Neuronal stem cell (in vitro differentiated cells): Measurements from ENCODE around the gene PIK3R2. TPM values are rescaled to one million over a fixed set of nuclear protein-coding genes. Genes with fewer than 3 reads are reported as not detected.
"Not testable (repeated sequence)": the region's sequence is repeated elsewhere in the genome, so short reads cannot be mapped to it uniquely, and the experiment has no call there.

Experiments
- DNase-seq: peaks from one replicate; pipeline ENCODE4 v3.0.0-alpha.2; 2013; ENCODE audit warnings: low spot score
- H2AFZ ChIP-seq: one replicate; pipeline ENCODE4 v1.6.1; 2013; ENCODE audit warnings: mild to moderate bottlenecking, low read length, inconsistent platforms
- H2AK5ac ChIP-seq: 2 replicates; pipeline ENCODE4 v1.6.1; 2013; ENCODE audit warnings: low read depth, mild to moderate bottlenecking, inconsistent platforms, low read length, moderate library complexity, mixed read lengths
- H2BK120ac ChIP-seq: 2 replicates; pipeline ENCODE4 v1.6.1; 2013; ENCODE audit warnings: low read depth, mild to moderate bottlenecking, inconsistent platforms, low read length, moderate library complexity, mixed read lengths
- H2BK12ac ChIP-seq: one replicate; pipeline ENCODE4 v1.6.1; 2013; ENCODE audit warnings: low read length, inconsistent platforms
- H2BK15ac ChIP-seq: 2 replicates; pipeline ENCODE4 v1.6.1; 2013; ENCODE audit warnings: mild to moderate bottlenecking, low read length, inconsistent platforms, mixed read lengths
- H2BK5ac ChIP-seq: one replicate; pipeline ENCODE4 v1.6.1; 2013; ENCODE audit warnings: inconsistent platforms, mild to moderate bottlenecking, low read length, moderate library complexity
- H3K14ac ChIP-seq: one replicate; pipeline ENCODE4 v1.6.1; 2013; ENCODE audit warnings: low read length, inconsistent platforms
- H3K18ac ChIP-seq: 2 replicates; pipeline ENCODE4 v1.6.1; 2013; ENCODE audit warnings: low read length, inconsistent platforms
- H3K23ac ChIP-seq: 2 replicates; pipeline ENCODE4 v1.6.1; 2013; ENCODE audit warnings: low read depth, mild to moderate bottlenecking, mixed read lengths, low read length, inconsistent platforms; ENCODE audit not compliant: poor library complexity
- H3K27ac ChIP-seq: replicated peaks from 3 replicates; pipeline ENCODE4 v1.5.1; 2013; ENCODE audit warnings: low read length, inconsistent platforms
- H3K27me3 ChIP-seq, 3 experiments: 2 replicates each; pipeline ENCODE4 v1.6.1; 2013; ENCODE audit warnings: low read length in 3 of 3, mild to moderate bottlenecking in 2 of 3, inconsistent platforms in 1 of 3, low read depth in 1 of 3, mixed read lengths in 1 of 3, moderate library complexity in 1 of 3; ENCODE audit not compliant: control insufficient read depth in 3 of 3, insufficient read depth in 3 of 3
- H3K36me3 ChIP-seq, 2 donors: replicated peaks in 1 of 2; 2 replicates each; pipeline ENCODE4 v1.6.1; 2013; ENCODE audit warnings: low read length in 2 of 2; ENCODE audit not compliant: control insufficient read depth in 2 of 2, insufficient read depth in 2 of 2
- H3K4ac ChIP-seq: 2 replicates; pipeline ENCODE4 v1.6.1; 2013; ENCODE audit warnings: inconsistent platforms, mild to moderate bottlenecking, low read length, moderate library complexity
- H3K4me1 ChIP-seq, 2 donors: 1 replicate in 1 of 2; 2 replicates in 1 of 2; pipeline ENCODE4 v1.6.1; 2013; ENCODE audit warnings: low read length in 2 of 2, low read depth in 1 of 2; ENCODE audit not compliant: control insufficient read depth in 2 of 2, insufficient read depth in 1 of 2
- H3K4me2 ChIP-seq: one replicate; pipeline ENCODE4 v1.6.1; 2013; ENCODE audit warnings: mild to moderate bottlenecking, low read length, inconsistent platforms; ENCODE audit not compliant: insufficient read depth, poor library complexity, severe bottlenecking
- H3K4me3 ChIP-seq, 2 donors: 2 replicates each; pipeline ENCODE4 v1.5.1; 2013; ENCODE audit warnings: low read length in 2 of 2, mild to moderate bottlenecking in 2 of 2, inconsistent platforms in 1 of 2, moderate library complexity in 1 of 2
- H3K79me1 ChIP-seq: one replicate; pipeline ENCODE4 v1.6.1; 2013; ENCODE audit warnings: low read depth, mild to moderate bottlenecking, inconsistent platforms, low read length, moderate library complexity
- H3K9ac ChIP-seq: one replicate; pipeline ENCODE4 v1.6.1; 2013; ENCODE audit warnings: mild to moderate bottlenecking, low read depth, low read length, inconsistent platforms; ENCODE audit not compliant: poor library complexity
- H3K9me3 ChIP-seq, 2 donors: replicated peaks in 1 of 2; 2 replicates each; pipeline versions ENCODE3 to v1.6.1; 2013; ENCODE audit warnings: low read length in 2 of 2, mild to moderate bottlenecking in 2 of 2, inconsistent platforms in 1 of 2, low read depth in 1 of 2, mixed read lengths in 1 of 2, moderate library complexity in 1 of 2; ENCODE audit not compliant: control insufficient read depth in 2 of 2, insufficient read depth in 1 of 2
- H4K8ac ChIP-seq: one replicate; pipeline ENCODE4 v1.6.1; 2013; ENCODE audit warnings: low read depth, mild to moderate bottlenecking, inconsistent platforms, low read length, moderate library complexity
- H4K91ac ChIP-seq: one replicate; pipeline ENCODE4 v1.6.1; 2013; ENCODE audit warnings: low read length, low read depth, mild to moderate bottlenecking, inconsistent platforms; ENCODE audit not compliant: poor library complexity
- WGBS, 2 donors: extraction: QIAGEN DNeasy Blood & Tissue Kit; methylation state at CpG; one replicate each; pipeline ENCODE4 v1.1.7; 2013; ENCODE audit warnings: missing lambda C conversion rate in 2 of 2, mixed read lengths in 1 of 2; ENCODE audit not compliant: insufficient read length in 2 of 2, insufficient replicate concordance in 1 of 2; ENCODE audit errors: extremely low coverage in 2 of 2; 5-methylcytosine and 5-hydroxymethylcytosine counted together
- polyA plus RNA-seq, 2 experiments: library from polyadenylated mRNA; stranded (reverse); fragments of 200-250 nt; gene quantifications; one replicate each; pipeline ENCODE4 v1.2.3, GENCODE V29; 2013

The PIK3R2 gene
- polyA plus RNA-seq (2013, experiment 1 of 2), result 52.3 TPM
- polyA plus RNA-seq (2013, experiment 2 of 2), result 51.8 TPM

DNA sequence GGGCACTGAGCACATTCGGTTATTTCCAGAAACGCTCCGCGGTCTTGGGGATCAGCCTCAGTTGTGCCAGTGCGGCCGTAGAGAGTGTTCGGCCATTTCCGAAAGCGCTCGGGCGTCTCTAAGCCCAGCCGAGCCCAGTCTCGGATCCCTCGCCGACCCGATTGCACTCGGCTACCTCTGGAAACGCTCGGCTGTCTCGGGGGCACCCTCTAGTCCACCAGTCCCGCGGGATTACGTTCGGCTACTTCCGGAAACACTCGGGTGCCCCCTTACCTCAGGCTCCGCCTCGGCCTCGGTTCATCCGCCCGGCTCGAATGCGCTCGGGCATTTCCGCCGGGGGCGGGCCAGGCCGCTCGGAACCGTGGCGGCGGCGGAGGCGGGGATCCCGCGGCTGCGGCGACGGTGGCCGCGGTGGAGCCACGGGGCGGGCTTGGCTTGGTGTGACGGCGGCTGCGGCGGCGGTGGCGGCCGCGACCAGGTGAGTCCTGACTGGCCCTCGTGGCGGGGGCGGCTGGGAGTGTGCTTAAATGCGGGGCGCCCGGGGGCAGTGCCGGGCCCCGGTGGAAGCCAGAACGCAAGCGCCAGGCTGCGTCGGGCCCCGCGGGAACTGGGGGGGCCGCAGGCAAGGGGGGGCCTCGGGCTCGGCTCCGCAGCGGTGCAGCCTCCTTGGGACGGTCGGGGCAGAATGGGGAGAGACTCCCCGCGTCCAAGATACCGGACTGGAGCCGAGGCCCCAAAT lies at the start of gene PIK3R2:
Gene PIK3R2, plus strand, starts transcription at position 347 of the 739 bp plus-strand sequence. CDS start 2,717 bp downstream, outside the sequence.
- Histone ChIP-seq H3K27me3 (no peaks in the 10 kb centered on the region), H2AK5ac (peak within 1 kb of the TSS; percentile 88), H3K14ac (peak within 1 kb of the TSS; percentile 87), H3K9me3 (no peaks in the 10 kb centered on the region), H3K79me1 (peaks cover 10% of the 10 kb centered on the region), H2BK120ac (peak within 1 kb of the TSS; percentile 68), H3K27ac (peak within 1 kb of the TSS; percentile 100), H3K4me3 (peak within 1 kb of the TSS; percentile 96), H3K4me2 (peak within 1 kb of the TSS; percentile 95), H2BK12ac (peak within 1 kb of the TSS; percentile 5), H3K9ac (peak within 1 kb of the TSS; percentile 97), H2BK5ac (peak within 1 kb of the TSS; percentile 90), H3K36me3 (peaks cover 18 to 26% of the 10 kb centered on the region in 2 donors), H3K4ac (peak within 1 kb of the TSS; percentile 91), H3K18ac (peak within 1 kb of the TSS; percentile 99), H2AFZ (peak within 1 kb of the TSS; percentile 93), H3K4me1 (peaks cover 10 to 17% of the 10 kb centered on the region in 2 donors), H3K23ac (peak within 1 kb of the TSS; percentile 98), H4K91ac (no peak within 1 kb of the TSS), H2BK15ac (peak within 1 kb of the TSS; percentile 93), H4K8ac (peak within 1 kb of the TSS; percentile 32)
- peak; percentile 100 for DNase-seq
- no CpG with 5 or more reads among the region's 86 CpGs for WGBS, 2 donors

GRCh38 chr19:18104793-18105131 lies 48.2 kb upstream of the PIK3R2 start:
- no peak overlapping the region for H4K8ac ChIP-seq
- peak overlapping the region; percentile 42 to 74 for H3K4me3 ChIP-seq
- no peak for DNase-seq
- no peaks in the 10 kb centered on the region for H3K79me1 ChIP-seq
- peaks cover 6 to 11% of the 10 kb centered on the region in 2 donors for H3K4me1 ChIP-seq
- H4K91ac ChIP-seq, result no peak overlapping the region
- H3K14ac ChIP-seq, result no peak overlapping the region
- no CpG with 5 or more reads among the region's 5 CpGs for WGBS, 2 donors
- H2AFZ ChIP-seq, result peak overlapping the region; percentile 90
- H3K36me3 ChIP-seq, result no peaks in the 10 kb centered on the region
- H2BK12ac ChIP-seq, result no peak overlapping the region
- no peak overlapping the region for H3K4ac ChIP-seq
- no peaks in the 10 kb centered on the region for H3K9me3 ChIP-seq
- H3K27ac ChIP-seq, result no peak overlapping the region
- peak overlapping the region; percentile 60 for H3K4me2 ChIP-seq
- no peak overlapping the region for H2BK5ac ChIP-seq
- no peak overlapping the region for H2AK5ac ChIP-seq
- H3K23ac ChIP-seq, result no peak overlapping the region
- no peak overlapping the region for H2BK15ac ChIP-seq
- peaks cover 0 to 14% (median 13%) of the 10 kb centered on the region in 3 experiments for H3K27me3 ChIP-seq
- no peak overlapping the region for H3K9ac ChIP-seq
- H3K18ac ChIP-seq, result peak overlapping the region; percentile 13
- H2BK120ac ChIP-seq, result no peak overlapping the region

- H3K4me2 ChIP-seq, H3K9ac ChIP-seq, H2AK5ac ChIP-seq, H2BK15ac ChIP-seq, H3K18ac ChIP-seq, H3K27ac ChIP-seq, H4K8ac ChIP-seq, H3K14ac ChIP-seq, H3K9me3 ChIP-seq, H3K4ac ChIP-seq, H2BK120ac ChIP-seq, H3K4me3 ChIP-seq, H2AFZ ChIP-seq, H2BK12ac ChIP-seq, H2BK5ac ChIP-seq, DNase-seq, H3K23ac ChIP-seq, H3K79me1 ChIP-seq, H3K36me3 ChIP-seq: not testable (repeated sequence)
- WGBS, 2 donors, result no CpG with 5 or more reads among the region's 7 CpGs
- peak overlapping the region; percentile 90 for H4K91ac ChIP-seq
- peaks cover 0 to 16% (median 14%) of the 10 kb centered on the region in 3 experiments for H3K27me3 ChIP-seq
- peaks cover 6 to 11% of the 10 kb centered on the region in 2 donors for H3K4me1 ChIP-seq
These were observed 47.7 kb upstream of the PIK3R2 start for GRCh38 chr19:18105259-18105658.

- H2AFZ ChIP-seq, result no peak overlapping the region
- no peak overlapping the region for H2BK15ac ChIP-seq
- no peak for DNase-seq
- no peak overlapping the region for H2BK5ac ChIP-seq
- H2BK120ac ChIP-seq, result no peak overlapping the region
- H3K18ac ChIP-seq, result no peak overlapping the region
- no CpG with 5 or more reads among the region's 9 CpGs for WGBS, 2 donors
- peaks cover 5 to 10% of the 10 kb centered on the region in 2 donors for H3K4me1 ChIP-seq
- H3K4me3 ChIP-seq, result no peak overlapping the region
- no peaks in the 10 kb centered on the region for H3K36me3 ChIP-seq
- H2AK5ac ChIP-seq, result no peak overlapping the region
- H3K9ac ChIP-seq, result no peak overlapping the region
- no peak overlapping the region for H4K8ac ChIP-seq
- no peak overlapping the region for H3K4ac ChIP-seq
- no peak overlapping the region for H3K14ac ChIP-seq
- H3K79me1 ChIP-seq, result no peaks in the 10 kb centered on the region
- no peak overlapping the region for H3K4me2 ChIP-seq
- no peaks in the 10 kb centered on the region for H3K9me3 ChIP-seq
- H2BK12ac ChIP-seq, result no peak overlapping the region
- H4K91ac ChIP-seq, result no peak overlapping the region
- peaks cover 0 to 24% (median 15%) of the 10 kb centered on the region in 3 experiments for H3K27me3 ChIP-seq
- no peak overlapping the region for H3K27ac ChIP-seq
- H3K23ac ChIP-seq, result no peak overlapping the region
These were observed 45.7 kb upstream of the PIK3R2 start for GRCh38 chr19:18107235-18107634.
